Measurements from ENCODE around the gene TAOK2. TPM values are rescaled to one million over a fixed set of nuclear protein-coding genes. Genes with fewer than 3 reads are reported as not detected.

Gene TAOK2
- total RNA-seq, 1 experiment from 2014 or later, result 56.7 TPM

DNA sequence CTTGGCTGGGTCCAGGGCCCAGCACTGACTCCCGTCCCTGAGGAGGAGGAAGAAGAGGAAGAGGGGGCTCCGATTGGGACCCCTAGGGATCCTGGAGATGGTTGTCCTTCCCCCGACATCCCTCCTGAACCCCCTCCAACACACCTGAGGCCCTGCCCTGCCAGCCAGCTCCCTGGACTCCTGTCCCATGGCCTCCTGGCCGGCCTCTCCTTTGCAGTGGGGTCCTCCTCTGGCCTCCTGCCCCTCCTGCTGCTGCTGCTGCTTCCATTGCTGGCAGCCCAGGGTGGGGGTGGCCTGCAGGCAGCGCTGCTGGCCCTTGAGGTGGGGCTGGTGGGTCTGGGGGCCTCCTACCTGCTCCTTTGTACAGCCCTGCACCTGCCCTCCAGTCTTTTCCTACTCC is 13.3 kb downstream of the TAOK2 start:
- TF ChIP-seq, protein P1, sequence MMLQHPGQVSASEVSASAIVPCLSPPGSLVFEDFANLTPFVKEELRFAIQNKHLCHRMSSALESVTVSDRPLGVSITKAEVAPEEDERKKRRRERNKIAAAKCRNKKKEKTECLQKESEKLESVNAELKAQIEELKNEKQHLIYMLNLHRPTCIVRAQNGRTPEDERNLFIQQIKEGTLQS (IDR thresholded peaks at IDR 0.05), result no peak
- TF ChIP-seq, protein P2, sequence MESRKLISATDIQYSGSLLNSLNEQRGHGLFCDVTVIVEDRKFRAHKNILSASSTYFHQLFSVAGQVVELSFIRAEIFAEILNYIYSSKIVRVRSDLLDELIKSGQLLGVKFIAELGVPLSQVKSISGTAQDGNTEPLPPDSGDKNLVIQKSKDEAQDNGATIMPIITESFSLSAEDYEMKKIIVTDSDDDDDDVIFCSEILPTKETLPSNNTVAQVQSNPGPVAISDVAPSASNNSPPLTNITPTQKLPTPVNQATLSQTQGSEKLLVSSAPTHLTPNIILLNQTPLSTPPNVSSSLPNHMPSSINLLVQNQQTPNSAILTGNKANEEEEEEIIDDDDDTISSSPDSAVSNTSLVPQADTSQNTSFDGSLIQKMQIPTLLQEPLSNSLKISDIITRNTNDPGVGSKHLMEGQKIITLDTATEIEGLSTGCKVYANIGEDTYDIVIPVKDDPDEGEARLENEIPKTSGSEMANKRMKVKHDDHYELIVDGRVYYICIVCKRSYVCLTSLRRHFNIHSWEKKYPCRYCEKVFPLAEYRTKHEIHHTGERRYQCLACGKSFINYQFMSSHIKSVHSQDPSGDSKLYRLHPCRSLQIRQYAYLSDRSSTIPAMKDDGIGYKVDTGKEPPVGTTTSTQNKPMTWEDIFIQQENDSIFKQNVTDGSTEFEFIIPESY (IDR thresholded peaks at IDR 0.05; ENCODE audit: extremely low read depth, insufficient replicate concordance, low read length), result no peak
- TF ChIP-seq ELF1 (IDR thresholded peaks at IDR 0.05; ENCODE audit: borderline replicate concordance, low read depth) (no peak), SIN3A (IDR thresholded peaks at IDR 0.05; ENCODE audit: low read depth) (no peak), EZH2 (IDR thresholded peaks at IDR 0.05) (no peak), YY1 (IDR thresholded peaks at IDR 0.05; ENCODE audit: extremely low read depth, insufficient replicate concordance, low read depth, low read length) (no peak), TCF7L2 (IDR thresholded peaks at IDR 0.05; ENCODE audit: borderline replicate concordance, extremely low read depth, insufficient read depth, insufficient read length) (no peak), RAD21 (IDR thresholded peaks at IDR 0.05; ENCODE audit: low read depth) (no peak), JUND (IDR thresholded peaks at IDR 0.05) (no peak), ZFX (IDR thresholded peaks at IDR 0.05) (no peak), CEBPB (IDR thresholded peaks at IDR 0.05; ENCODE audit: low read depth) (no peak), FOSL1 (IDR thresholded peaks at IDR 0.05; ENCODE audit: low read depth) (no peak), SP1 (IDR thresholded peaks at IDR 0.05; ENCODE audit: low read depth) (no peak), ZNF274 (IDR thresholded peaks at IDR 0.05; ENCODE audit: low read depth, low read length) (no peak), EZH2phosphoT487 (IDR thresholded peaks at IDR 0.05; ENCODE audit: borderline replicate concordance) (no peak)
- TF ChIP-seq, protein P3, sequence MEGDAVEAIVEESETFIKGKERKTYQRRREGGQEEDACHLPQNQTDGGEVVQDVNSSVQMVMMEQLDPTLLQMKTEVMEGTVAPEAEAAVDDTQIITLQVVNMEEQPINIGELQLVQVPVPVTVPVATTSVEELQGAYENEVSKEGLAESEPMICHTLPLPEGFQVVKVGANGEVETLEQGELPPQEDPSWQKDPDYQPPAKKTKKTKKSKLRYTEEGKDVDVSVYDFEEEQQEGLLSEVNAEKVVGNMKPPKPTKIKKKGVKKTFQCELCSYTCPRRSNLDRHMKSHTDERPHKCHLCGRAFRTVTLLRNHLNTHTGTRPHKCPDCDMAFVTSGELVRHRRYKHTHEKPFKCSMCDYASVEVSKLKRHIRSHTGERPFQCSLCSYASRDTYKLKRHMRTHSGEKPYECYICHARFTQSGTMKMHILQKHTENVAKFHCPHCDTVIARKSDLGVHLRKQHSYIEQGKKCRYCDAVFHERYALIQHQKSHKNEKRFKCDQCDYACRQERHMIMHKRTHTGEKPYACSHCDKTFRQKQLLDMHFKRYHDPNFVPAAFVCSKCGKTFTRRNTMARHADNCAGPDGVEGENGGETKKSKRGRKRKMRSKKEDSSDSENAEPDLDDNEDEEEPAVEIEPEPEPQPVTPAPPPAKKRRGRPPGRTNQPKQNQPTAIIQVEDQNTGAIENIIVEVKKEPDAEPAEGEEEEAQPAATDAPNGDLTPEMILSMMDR (IDR thresholded peaks at IDR 0.05 in 2 of 3, conservative IDR thresholded peaks at IDR 0.05 in 1 of 3; ENCODE audit: borderline replicate concordance in 1 of 3, insufficient read depth in 1 of 3, low read depth in 2 of 3, low read length in 2 of 3), result no peak
- TF ChIP-seq, protein P4, sequence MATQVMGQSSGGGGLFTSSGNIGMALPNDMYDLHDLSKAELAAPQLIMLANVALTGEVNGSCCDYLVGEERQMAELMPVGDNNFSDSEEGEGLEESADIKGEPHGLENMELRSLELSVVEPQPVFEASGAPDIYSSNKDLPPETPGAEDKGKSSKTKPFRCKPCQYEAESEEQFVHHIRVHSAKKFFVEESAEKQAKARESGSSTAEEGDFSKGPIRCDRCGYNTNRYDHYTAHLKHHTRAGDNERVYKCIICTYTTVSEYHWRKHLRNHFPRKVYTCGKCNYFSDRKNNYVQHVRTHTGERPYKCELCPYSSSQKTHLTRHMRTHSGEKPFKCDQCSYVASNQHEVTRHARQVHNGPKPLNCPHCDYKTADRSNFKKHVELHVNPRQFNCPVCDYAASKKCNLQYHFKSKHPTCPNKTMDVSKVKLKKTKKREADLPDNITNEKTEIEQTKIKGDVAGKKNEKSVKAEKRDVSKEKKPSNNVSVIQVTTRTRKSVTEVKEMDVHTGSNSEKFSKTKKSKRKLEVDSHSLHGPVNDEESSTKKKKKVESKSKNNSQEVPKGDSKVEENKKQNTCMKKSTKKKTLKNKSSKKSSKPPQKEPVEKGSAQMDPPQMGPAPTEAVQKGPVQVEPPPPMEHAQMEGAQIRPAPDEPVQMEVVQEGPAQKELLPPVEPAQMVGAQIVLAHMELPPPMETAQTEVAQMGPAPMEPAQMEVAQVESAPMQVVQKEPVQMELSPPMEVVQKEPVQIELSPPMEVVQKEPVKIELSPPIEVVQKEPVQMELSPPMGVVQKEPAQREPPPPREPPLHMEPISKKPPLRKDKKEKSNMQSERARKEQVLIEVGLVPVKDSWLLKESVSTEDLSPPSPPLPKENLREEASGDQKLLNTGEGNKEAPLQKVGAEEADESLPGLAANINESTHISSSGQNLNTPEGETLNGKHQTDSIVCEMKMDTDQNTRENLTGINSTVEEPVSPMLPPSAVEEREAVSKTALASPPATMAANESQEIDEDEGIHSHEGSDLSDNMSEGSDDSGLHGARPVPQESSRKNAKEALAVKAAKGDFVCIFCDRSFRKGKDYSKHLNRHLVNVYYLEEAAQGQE (IDR thresholded peaks at IDR 0.05; ENCODE audit: low read depth), result no peak
- TF ChIP-seq, protein P5, sequence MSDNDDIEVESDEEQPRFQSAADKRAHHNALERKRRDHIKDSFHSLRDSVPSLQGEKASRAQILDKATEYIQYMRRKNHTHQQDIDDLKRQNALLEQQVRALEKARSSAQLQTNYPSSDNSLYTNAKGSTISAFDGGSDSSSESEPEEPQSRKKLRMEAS (IDR thresholded peaks at IDR 0.05), result no peak
- RAD21 ChIA-PET (ENCODE audit: low non-redundant PET in 1 of 2, low total read pairs in 2 of 2, uncharacterized antibody in 2 of 2, unreplicated experiment in 2 of 2), result no interaction called here
- Histone ChIP-seq H3K4me2 (ENCODE audit: low read length) (no peak overlapping the region), H2AFZ (ENCODE audit: low read depth, low read length, poor library complexity, severe bottlenecking) (no peak overlapping the region), H3K9me3 (ENCODE audit: control insufficient read depth in 1 of 2, insufficient read depth in 1 of 2, low read depth in 1 of 2, low read length in 2 of 2) (no peaks in the 10 kb centered on the region), H4K20me1 (ENCODE audit: insufficient read depth) (no peaks in the 10 kb centered on the region), H3K27me3 (ENCODE audit: insufficient read depth, low read length) (no peaks in the 10 kb centered on the region), H3K36me3 (ENCODE audit: control insufficient read depth in 1 of 2, insufficient read depth in 2 of 2, low read length in 2 of 2) (peaks cover 49 to 58% of the 10 kb centered on the region in 2 experiments), H3K4me3 (replicated peaks in 1 of 2; ENCODE audit: low read depth in 1 of 2, low read length in 2 of 2) (no peak overlapping the region), H3K9ac (ENCODE audit: low read length) (no peak overlapping the region), H3K4me1 (ENCODE audit: control insufficient read depth in 1 of 2, insufficient read depth in 2 of 2, low read length in 2 of 2) (no peaks in the 10 kb centered on the region), H3K27ac (ENCODE audit: low read depth, low read length) (no peak overlapping the region), H3K9me2 (ENCODE audit: insufficient read depth) (no peaks in the 10 kb centered on the region), H3K79me2 (ENCODE audit: insufficient read depth, low read length) (no peaks in the 10 kb centered on the region)
- intact Hi-C loops (cut with micrococcal nuclease), result no loop called here
- DNase-seq (ENCODE audit: low read depth, low spot score) (no peak), ATAC-seq (no peak)
- POLR2A ChIA-PET, result interaction anchor here (2.0 kb wide), 1 partner anchor 14 kb away, joined by 9 read pairs; the partner anchor contains the start of gene TAOK2
- CTCF ChIA-PET, result no interaction called here
- BruUV-seq (replicated peaks), result no TSS peak
